WTC11 (cell line): ENCODE measurements around the gene FAM131C. TPM values are rescaled to one million over a fixed set of nuclear protein-coding genes. Genes with fewer than 3 reads are reported as not detected.
A peak's percentile ranks its signal among the peaks of the same experiment; 100 is the strongest.

Source experiments
- ATAC-seq: fragments of 200-7000 bp; cut with Tn5 transposase; 2 replicates; pipeline ENCODE4 v1.10.0; 2021; ENCODE audit warnings: mild to moderate bottlenecking, moderate library complexity
- CTCF ChIA-PET: fragments of 300-600 bp; sonication (Branson Sonifier 250); formaldehyde crosslinking; loops from one replicate; lab custom pipeline; 2021; ENCODE audit warnings: antibody characterized with exemption; lab: Charles Lee
- POLR2A ChIA-PET: fragments of 350-600 bp; sonication (Branson Sonifier 250); formaldehyde crosslinking; loops from one replicate; lab custom pipeline; 2021; ENCODE audit warnings: antibody characterized with exemption; lab: Charles Lee
- DNase-seq: peaks from one replicate; pipeline ENCODE4 v3.0.0; 2021; ENCODE audit warnings: low spot score
- H3K27ac Mint-ChIP-seq: 2 replicates; pipeline ENCODE4 v1.8.0; 2021; ENCODE audit warnings: mixed read lengths
- H3K27me3 Mint-ChIP-seq: 2 replicates; pipeline ENCODE4 v1.8.0; 2021; ENCODE audit warnings: low read depth, mild to moderate bottlenecking, moderate library complexity, mixed read lengths
- H3K36me3 Mint-ChIP-seq: 2 replicates; pipeline ENCODE4 v1.8.0; 2021; ENCODE audit warnings: mixed read lengths
- H3K4me1 Mint-ChIP-seq: 2 replicates; pipeline ENCODE4 v1.8.0; 2022; ENCODE audit warnings: mixed read lengths
- H3K4me3 Mint-ChIP-seq: 2 replicates; pipeline ENCODE4 v1.8.0; 2021; ENCODE audit warnings: mild to moderate bottlenecking, moderate library complexity, mixed read lengths
- H3K9me3 Mint-ChIP-seq: 2 replicates; pipeline ENCODE4 v1.8.0; 2021; ENCODE audit warnings: mixed read lengths
- CBFB ChIP-seq: sonication (generic); formaldehyde crosslinking; IDR thresholded peaks from 2 replicates; pipeline ENCODE4 v1.8.1; 2022; ENCODE audit warnings: mild to moderate bottlenecking, low read depth, missing genetic modification reagents
- CREB1 ChIP-seq: sonication (generic); formaldehyde crosslinking; IDR thresholded peaks from 2 replicates; pipeline ENCODE4 v1.8.0; 2023; ENCODE audit warnings: mild to moderate bottlenecking, missing genetic modification reagents
- CREM ChIP-seq: sonication (generic); formaldehyde crosslinking; IDR thresholded peaks from 2 replicates; pipeline ENCODE4 v1.8.1; 2022; ENCODE audit warnings: mild to moderate bottlenecking, missing genetic modification reagents, moderate library complexity
- EMX1 ChIP-seq: fragments of 250-450 bp; sonication (Bioruptor Pico); IDR thresholded peaks from 2 replicates; pipeline ENCODE4 v1.8.0; 2021; ENCODE audit warnings: mild to moderate bottlenecking
- FOXJ3 ChIP-seq: sonication (generic); formaldehyde crosslinking; IDR thresholded peaks from 2 replicates; pipeline ENCODE4 v1.9.0; 2021; ENCODE audit warnings: missing genetic modification reagents, mild to moderate bottlenecking, borderline replicate concordance
- GTF2I ChIP-seq: fragments of 250-450 bp; sonication (Bioruptor Pico); conservative IDR thresholded peaks from 2 replicates; pipeline ENCODE4 v1.4.0; 2021; ENCODE audit warnings: mild to moderate bottlenecking
- JUN ChIP-seq: sonication (generic); formaldehyde crosslinking; IDR thresholded peaks from 2 replicates; pipeline ENCODE4 v1.8.0; 2023; ENCODE audit warnings: mild to moderate bottlenecking, missing genetic modification reagents
- MXD4 ChIP-seq: fragments of 250-450 bp; sonication (Bioruptor Pico); IDR thresholded peaks from 2 replicates; pipeline ENCODE4 v1.8.0; 2021; ENCODE audit warnings: mild to moderate bottlenecking, moderate library complexity, borderline replicate concordance
- NR1H2 ChIP-seq: sonication (generic); formaldehyde crosslinking; IDR thresholded peaks from 2 replicates; pipeline ENCODE4 v1.9.0; 2021; ENCODE audit warnings: mild to moderate bottlenecking, moderate library complexity, missing genetic modification reagents
- NR2C2 ChIP-seq: sonication (generic); formaldehyde crosslinking; IDR thresholded peaks from 2 replicates; pipeline ENCODE4 v1.8.0; 2022; ENCODE audit warnings: mild to moderate bottlenecking, missing genetic modification reagents
- SMAD3 ChIP-seq: sonication (generic); formaldehyde crosslinking; IDR thresholded peaks from 2 replicates; pipeline ENCODE4 v1.8.0; 2022; ENCODE audit warnings: missing genetic modification reagents, mild to moderate bottlenecking, borderline replicate concordance
- TEAD4 ChIP-seq: sonication (generic); formaldehyde crosslinking; IDR thresholded peaks from 2 replicates; pipeline ENCODE4 v1.8.0; 2022; ENCODE audit warnings: mild to moderate bottlenecking, missing genetic modification reagents
- TP53 ChIP-seq: sonication (generic); formaldehyde crosslinking; IDR thresholded peaks from 2 replicates; pipeline ENCODE4 v1.8.1; 2023; ENCODE audit warnings: mild to moderate bottlenecking, missing genetic modification reagents
- ZNF121 ChIP-seq: sonication (generic); formaldehyde crosslinking; IDR thresholded peaks from 2 replicates; pipeline ENCODE4 v1.8.0; 2023; ENCODE audit warnings: missing genetic modification reagents
- ZNF396 ChIP-seq: fragments of 250-450 bp; sonication (Bioruptor Pico); IDR thresholded peaks from 2 replicates; pipeline ENCODE4 v1.8.0; 2021; ENCODE audit warnings: mild to moderate bottlenecking, moderate library complexity, borderline replicate concordance
- total RNA-seq: library from RNA; stranded (reverse); gene quantifications from 3 replicates; pipeline ENCODE4 v1.2.3, GENCODE V29; 2021
- TF ChIP-seq, protein P1 (sequence below): sonication (generic); formaldehyde crosslinking; IDR thresholded peaks from 2 replicates; pipeline ENCODE4 v1.8.1; 2022; ENCODE audit warnings: missing genetic modification reagents, borderline replicate concordance
- TF ChIP-seq, protein P2 (sequence below): sonication (generic); formaldehyde crosslinking; IDR thresholded peaks from 2 replicates; pipeline ENCODE4 v1.8.1; 2023; ENCODE audit warnings: mild to moderate bottlenecking, missing genetic modification reagents, borderline replicate concordance
- TF ChIP-seq, protein P3 (sequence below): sonication (generic); formaldehyde crosslinking; IDR thresholded peaks from 2 replicates; pipeline ENCODE4 v1.8.1; 2023; ENCODE audit warnings: mild to moderate bottlenecking, missing genetic modification reagents, moderate library complexity
- TF ChIP-seq, protein P4 (sequence below): fragments of 250-450 bp; sonication (Bioruptor Pico); IDR thresholded peaks from 2 replicates; pipeline ENCODE4 v1.8.0; 2021; ENCODE audit warnings: mild to moderate bottlenecking
- TF ChIP-seq, protein P5 (sequence below): sonication (generic); formaldehyde crosslinking; IDR thresholded peaks from 2 replicates; pipeline ENCODE4 v1.8.0; 2022; ENCODE audit warnings: mild to moderate bottlenecking, missing genetic modification reagents

FAM131C gene
- total RNA-seq, 1 experiment from 2014 or later, result 1.4 TPM

DNA sequence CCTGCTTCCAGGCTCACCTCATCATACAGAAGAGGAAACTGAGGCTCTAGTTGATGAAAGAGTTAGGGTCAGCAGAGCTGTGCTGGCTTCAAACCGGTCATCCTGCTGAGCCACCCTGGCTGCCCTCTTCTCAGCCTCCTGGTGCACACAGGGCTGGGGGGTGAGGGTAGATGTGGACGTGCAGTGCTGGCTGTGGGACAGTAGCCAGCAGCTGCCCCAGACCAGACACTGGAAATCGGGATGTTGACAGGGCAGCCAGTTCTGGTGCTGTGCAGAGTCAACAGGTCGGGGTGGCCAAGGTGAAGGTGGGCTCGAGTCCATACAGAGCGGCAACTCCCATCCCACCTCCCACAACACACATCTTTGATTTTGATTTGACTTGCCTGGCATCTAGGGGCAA is 53.1 kb downstream of the FAM131C start:
- POLR2A ChIA-PET, result no interaction called here

DNA sequence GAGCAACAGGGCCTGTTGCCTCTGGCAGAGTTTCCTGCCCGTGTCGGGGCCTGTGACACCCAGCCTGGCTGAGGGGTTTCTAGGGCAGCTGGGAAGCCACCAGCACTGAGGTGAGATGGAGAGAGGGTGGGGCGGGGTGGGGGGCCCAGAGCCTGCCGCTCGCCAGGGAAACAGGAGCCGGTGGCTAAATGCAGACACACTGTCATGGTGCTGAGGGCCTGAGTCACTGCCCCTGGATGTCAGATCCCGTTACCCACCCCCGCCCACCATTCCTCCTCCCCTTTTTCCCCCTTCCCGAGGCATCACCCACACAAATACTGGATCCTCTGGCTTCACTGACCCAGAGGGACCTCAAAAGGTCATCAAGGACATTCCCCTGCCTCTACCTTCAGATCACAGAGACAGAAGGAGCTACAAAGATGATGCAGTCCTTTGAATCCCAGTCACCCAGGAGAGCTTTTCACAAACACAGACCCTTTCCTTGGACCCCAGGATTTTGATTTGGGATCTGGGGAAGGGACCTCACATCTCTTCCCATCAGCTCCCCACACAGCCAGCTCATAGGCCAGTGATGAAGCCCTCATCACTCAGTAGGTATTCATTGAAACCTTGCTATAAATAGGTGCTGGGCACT is 53.7 kb downstream of the FAM131C start:
- ATAC-seq, result no peak
- Mint-ChIP-seq H3K27ac (0 out of 2 replicates have a peak overlapping the region, but pooled peaks have one; percentile 36), H3K4me3 (no peak overlapping the region)
- TF ChIP-seq ZNF121 (CRISPR knock-in tag), result no peak
- no peak for TF ChIP-seq TP53
- TF ChIP-seq, protein P1, sequence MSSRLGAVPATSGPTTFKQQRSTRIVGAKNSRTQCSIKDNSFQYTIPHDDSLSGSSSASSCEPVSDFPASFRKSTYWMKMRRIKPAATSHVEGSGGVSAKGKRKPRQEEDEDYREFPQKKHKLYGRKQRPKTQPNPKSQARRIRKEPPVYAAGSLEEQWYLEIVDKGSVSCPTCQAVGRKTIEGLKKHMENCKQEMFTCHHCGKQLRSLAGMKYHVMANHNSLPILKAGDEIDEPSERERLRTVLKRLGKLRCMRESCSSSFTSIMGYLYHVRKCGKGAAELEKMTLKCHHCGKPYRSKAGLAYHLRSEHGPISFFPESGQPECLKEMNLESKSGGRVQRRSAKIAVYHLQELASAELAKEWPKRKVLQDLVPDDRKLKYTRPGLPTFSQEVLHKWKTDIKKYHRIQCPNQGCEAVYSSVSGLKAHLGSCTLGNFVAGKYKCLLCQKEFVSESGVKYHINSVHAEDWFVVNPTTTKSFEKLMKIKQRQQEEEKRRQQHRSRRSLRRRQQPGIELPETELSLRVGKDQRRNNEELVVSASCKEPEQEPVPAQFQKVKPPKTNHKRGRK (CRISPR knock-in tag), result no peak
- no peak for TF ChIP-seq NR1H2 (CRISPR knock-in tag)
- TF ChIP-seq EMX1, result no peak
- no peak for TF ChIP-seq CBFB
- no peak for TF ChIP-seq ZNF396 (CRISPR knock-in tag)
- TF ChIP-seq, protein P2, sequence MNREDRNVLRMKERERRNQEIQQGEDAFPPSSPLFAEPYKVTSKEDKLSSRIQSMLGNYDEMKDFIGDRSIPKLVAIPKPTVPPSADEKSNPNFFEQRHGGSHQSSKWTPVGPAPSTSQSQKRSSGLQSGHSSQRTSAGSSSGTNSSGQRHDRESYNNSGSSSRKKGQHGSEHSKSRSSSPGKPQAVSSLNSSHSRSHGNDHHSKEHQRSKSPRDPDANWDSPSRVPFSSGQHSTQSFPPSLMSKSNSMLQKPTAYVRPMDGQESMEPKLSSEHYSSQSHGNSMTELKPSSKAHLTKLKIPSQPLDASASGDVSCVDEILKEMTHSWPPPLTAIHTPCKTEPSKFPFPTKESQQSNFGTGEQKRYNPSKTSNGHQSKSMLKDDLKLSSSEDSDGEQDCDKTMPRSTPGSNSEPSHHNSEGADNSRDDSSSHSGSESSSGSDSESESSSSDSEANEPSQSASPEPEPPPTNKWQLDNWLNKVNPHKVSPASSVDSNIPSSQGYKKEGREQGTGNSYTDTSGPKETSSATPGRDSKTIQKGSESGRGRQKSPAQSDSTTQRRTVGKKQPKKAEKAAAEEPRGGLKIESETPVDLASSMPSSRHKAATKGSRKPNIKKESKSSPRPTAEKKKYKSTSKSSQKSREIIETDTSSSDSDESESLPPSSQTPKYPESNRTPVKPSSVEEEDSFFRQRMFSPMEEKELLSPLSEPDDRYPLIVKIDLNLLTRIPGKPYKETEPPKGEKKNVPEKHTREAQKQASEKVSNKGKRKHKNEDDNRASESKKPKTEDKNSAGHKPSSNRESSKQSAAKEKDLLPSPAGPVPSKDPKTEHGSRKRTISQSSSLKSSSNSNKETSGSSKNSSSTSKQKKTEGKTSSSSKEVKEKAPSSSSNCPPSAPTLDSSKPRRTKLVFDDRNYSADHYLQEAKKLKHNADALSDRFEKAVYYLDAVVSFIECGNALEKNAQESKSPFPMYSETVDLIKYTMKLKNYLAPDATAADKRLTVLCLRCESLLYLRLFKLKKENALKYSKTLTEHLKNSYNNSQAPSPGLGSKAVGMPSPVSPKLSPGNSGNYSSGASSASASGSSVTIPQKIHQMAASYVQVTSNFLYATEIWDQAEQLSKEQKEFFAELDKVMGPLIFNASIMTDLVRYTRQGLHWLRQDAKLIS, result no peak
- TF ChIP-seq JUN (CRISPR knock-in tag), result no peak
- no peak for TF ChIP-seq FOXJ3 (CRISPR knock-in tag)
- TF ChIP-seq, protein P3, sequence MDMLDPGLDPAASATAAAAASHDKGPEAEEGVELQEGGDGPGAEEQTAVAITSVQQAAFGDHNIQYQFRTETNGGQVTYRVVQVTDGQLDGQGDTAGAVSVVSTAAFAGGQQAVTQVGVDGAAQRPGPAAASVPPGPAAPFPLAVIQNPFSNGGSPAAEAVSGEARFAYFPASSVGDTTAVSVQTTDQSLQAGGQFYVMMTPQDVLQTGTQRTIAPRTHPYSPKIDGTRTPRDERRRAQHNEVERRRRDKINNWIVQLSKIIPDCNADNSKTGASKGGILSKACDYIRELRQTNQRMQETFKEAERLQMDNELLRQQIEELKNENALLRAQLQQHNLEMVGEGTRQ (CRISPR knock-in tag), result no peak
- TF ChIP-seq, protein P4, sequence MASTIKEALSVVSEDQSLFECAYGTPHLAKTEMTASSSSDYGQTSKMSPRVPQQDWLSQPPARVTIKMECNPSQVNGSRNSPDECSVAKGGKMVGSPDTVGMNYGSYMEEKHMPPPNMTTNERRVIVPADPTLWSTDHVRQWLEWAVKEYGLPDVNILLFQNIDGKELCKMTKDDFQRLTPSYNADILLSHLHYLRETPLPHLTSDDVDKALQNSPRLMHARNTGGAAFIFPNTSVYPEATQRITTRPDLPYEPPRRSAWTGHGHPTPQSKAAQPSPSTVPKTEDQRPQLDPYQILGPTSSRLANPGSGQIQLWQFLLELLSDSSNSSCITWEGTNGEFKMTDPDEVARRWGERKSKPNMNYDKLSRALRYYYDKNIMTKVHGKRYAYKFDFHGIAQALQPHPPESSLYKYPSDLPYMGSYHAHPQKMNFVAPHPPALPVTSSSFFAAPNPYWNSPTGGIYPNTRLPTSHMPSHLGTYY (CRISPR knock-in tag), result no peak

More for the DNA sequence above, 53.1 kb downstream of the FAM131C start:
- Mint-ChIP-seq H3K4me1 (peaks cover 43% of the 10 kb centered on the region), H3K4me3 (no peak overlapping the region), H3K9me3 (no peaks in the 10 kb centered on the region), H3K27me3 (peaks cover 48% of the 10 kb centered on the region), H3K36me3 (no peaks in the 10 kb centered on the region), H3K27ac (no peak overlapping the region)
- CTCF ChIA-PET, result interaction anchor here (0.7 to 1.8 kb wide), 3 partner anchors 10 to 35 kb away, joined by 3 to 11 read pairs (median 6); no protein-coding TSS in a partner anchor
- ATAC-seq (no peak), DNase-seq (no peak)
- TF ChIP-seq CREB1 (no peak), CREM (CRISPR knock-in tag) (no peak), MXD4 (CRISPR knock-in tag) (no peak), TEAD4 (CRISPR knock-in tag) (no peak), NR2C2 (no peak), GTF2I (CRISPR knock-in tag) (no peak), SMAD3 (CRISPR knock-in tag) (no peak)
- TF ChIP-seq, protein P2, result no peak
- TF ChIP-seq, protein P5, sequence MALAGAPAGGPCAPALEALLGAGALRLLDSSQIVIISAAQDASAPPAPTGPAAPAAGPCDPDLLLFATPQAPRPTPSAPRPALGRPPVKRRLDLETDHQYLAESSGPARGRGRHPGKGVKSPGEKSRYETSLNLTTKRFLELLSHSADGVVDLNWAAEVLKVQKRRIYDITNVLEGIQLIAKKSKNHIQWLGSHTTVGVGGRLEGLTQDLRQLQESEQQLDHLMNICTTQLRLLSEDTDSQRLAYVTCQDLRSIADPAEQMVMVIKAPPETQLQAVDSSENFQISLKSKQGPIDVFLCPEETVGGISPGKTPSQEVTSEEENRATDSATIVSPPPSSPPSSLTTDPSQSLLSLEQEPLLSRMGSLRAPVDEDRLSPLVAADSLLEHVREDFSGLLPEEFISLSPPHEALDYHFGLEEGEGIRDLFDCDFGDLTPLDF, result no peak

More for the DNA sequence above, 53.7 kb downstream of the FAM131C start:
- ChIA-PET POLR2A (interaction anchor here (0.6 kb wide), 1 partner anchor 196 kb away, joined by 3 read pairs; no protein-coding TSS in a partner anchor), CTCF (interaction anchor here (0.7 to 1.8 kb wide), 3 partner anchors 10 to 36 kb away, joined by 3 to 11 read pairs (median 6); no protein-coding TSS in a partner anchor)
- Mint-ChIP-seq H3K9me3 (no peaks in the 10 kb centered on the region), H3K36me3 (no peaks in the 10 kb centered on the region), H3K4me1 (peaks cover 48% of the 10 kb centered on the region), H3K27me3 (peaks cover 42% of the 10 kb centered on the region)
- no peak for DNase-seq
